K562 (cell line): ENCODE results near the gene COX7B.

Experiments used
- GABPA ChIP-seq: fragments of 200-800 bp; sonication (Bioruptor generic); conservative IDR thresholded peaks from 2 replicates; pipeline ENCODE4 v1.6.1; 2016; ENCODE audit warnings: low read depth, missing genetic modification characterization, missing compliant biosample characterization
- JUNB ChIP-seq: fragments of 450-650 bp; formaldehyde crosslinking; conservative IDR thresholded peaks from 2 replicates; pipeline ENCODE4 v1.4.0; 2020; ENCODE audit warnings: mild to moderate bottlenecking
- SIN3A ChIP-seq, 2 experiments: fragments of 150-350 bp in 1 of 2; IDR thresholded peaks; 2 replicates each; pipeline ENCODE4 v1.6.1; 2011 to 2016; ENCODE audit warnings: borderline replicate concordance in 2 of 2, low read depth in 2 of 2, low read length in 2 of 2, mild to moderate bottlenecking in 2 of 2, moderate library complexity in 2 of 2; ENCODE audit not compliant: control insufficient read depth in 1 of 2

GRCh38 chrX:77918568-77918967, 19.3 kb downstream of the COX7B start:
- TF ChIP-seq GABPA (tag) (no peak), JUNB (CRISPR knock-in tag) (no peak), SIN3A (IDR thresholded peaks at IDR 0.05; ENCODE audit: borderline replicate concordance in 2 of 2, control insufficient read depth in 1 of 2, low read depth in 2 of 2, low read length in 2 of 2) (no peak)
